Measurements from ENCODE around the gene DAPP1.

- TF ChIP-seq POLR2A (IDR thresholded peaks at IDR 0.05; ENCODE audit: low read depth, low read length), result no peak
- no peak for TF ChIP-seq POLR2AphosphoS5 (IDR thresholded peaks at IDR 0.05; ENCODE audit: low read depth, low read length)
Measured at GRCh38 chr4:99838927-99839326, 22.3 kb downstream of the DAPP1 start.
